Breast epithelium (tissue), 4 donors: Measurements from ENCODE around the gene CXCL12. TPM values are rescaled to one million over a fixed set of nuclear protein-coding genes. Genes with fewer than 3 reads are reported as not detected.

Experiments used
- DNase-seq, 2 donors: peaks; one replicate each; pipeline ENCODE4 v3.0.0-alpha.2; 2019; ENCODE audit warnings: low spot score in 2 of 2
- H3K27ac ChIP-seq, 2 donors: fragments of 200-600 bp; sonication (generic) in 1 of 2; one replicate each; pipeline ENCODE4 v1.5.1; 2016 to 2019; ENCODE audit warnings: mild to moderate bottlenecking in 1 of 2
- H3K27me3 ChIP-seq, 2 donors: fragments of 200-600 bp; sonication (generic) in 1 of 2; one replicate each; pipeline versions ENCODE4 v1.5.1 to v1.6.0; 2017 to 2019; ENCODE audit warnings: control low read depth in 1 of 2, mild to moderate bottlenecking in 1 of 2
- H3K36me3 ChIP-seq: fragments of 200-600 bp; one replicate; pipeline ENCODE4 v1.5.1; 2019
- H3K4me1 ChIP-seq, 2 donors: fragments of 200-600 bp; sonication (generic); one replicate each; pipeline ENCODE4 v1.5.1; 2016 to 2019; ENCODE audit warnings: control low read depth in 1 of 2
- H3K4me3 ChIP-seq, 3 donors: fragments of 200-600 bp; sonication (generic); 1 replicate in 2 of 3; 2 replicates in 1 of 3; pipeline ENCODE4 v1.5.1; 2016 to 2019; ENCODE audit warnings: mild to moderate bottlenecking in 3 of 3, moderate library complexity in 2 of 3
- H3K9me3 ChIP-seq, 2 donors: fragments of 200-600 bp; sonication (generic) in 1 of 2; one replicate each; pipeline ENCODE4 v1.5.1; 2016 to 2019; ENCODE audit warnings: control low read depth in 1 of 2
- POLR2A ChIP-seq: fragments of 450-650 bp; IDR thresholded peaks from one replicate; pipeline ENCODE4 v1.6.1; 2016; ENCODE audit warnings: antibody characterized with exemption, mild to moderate bottlenecking, moderate library complexity
- POLR2AphosphoS5 ChIP-seq, 3 donors: sonication (generic); formaldehyde crosslinking; IDR thresholded peaks; one replicate each; pipeline ENCODE4 v1.6.1; 2017; ENCODE audit warnings: antibody characterized with exemption in 3 of 3
- intact Hi-C: fragments of 100-400 bp; cut with DNase I; formaldehyde crosslinking; loops from one replicate; pipeline ENCODE4 v1.15.1; 2023; ENCODE audit warnings: low total_unique reads
- total RNA-seq, 3 donors: library from RNA; depleted of rRNA; stranded (reverse); fragments of >200 nt; gene quantifications; one replicate each; pipeline ENCODE4 v1.1.0, GENCODE V29; 2016
- TF ChIP-seq, protein P1 (sequence below), 3 donors: fragments of 450-650 bp; IDR thresholded peaks; one replicate each; pipeline ENCODE4 v1.5.1; 2016 to 2017; ENCODE audit warnings: antibody characterized with exemption in 3 of 3, mild to moderate bottlenecking in 3 of 3, moderate library complexity in 3 of 3

Gene CXCL12
- total RNA-seq, 3 donors from 2014 or later = 66.4 to 164 (median 103) TPM

DNA sequence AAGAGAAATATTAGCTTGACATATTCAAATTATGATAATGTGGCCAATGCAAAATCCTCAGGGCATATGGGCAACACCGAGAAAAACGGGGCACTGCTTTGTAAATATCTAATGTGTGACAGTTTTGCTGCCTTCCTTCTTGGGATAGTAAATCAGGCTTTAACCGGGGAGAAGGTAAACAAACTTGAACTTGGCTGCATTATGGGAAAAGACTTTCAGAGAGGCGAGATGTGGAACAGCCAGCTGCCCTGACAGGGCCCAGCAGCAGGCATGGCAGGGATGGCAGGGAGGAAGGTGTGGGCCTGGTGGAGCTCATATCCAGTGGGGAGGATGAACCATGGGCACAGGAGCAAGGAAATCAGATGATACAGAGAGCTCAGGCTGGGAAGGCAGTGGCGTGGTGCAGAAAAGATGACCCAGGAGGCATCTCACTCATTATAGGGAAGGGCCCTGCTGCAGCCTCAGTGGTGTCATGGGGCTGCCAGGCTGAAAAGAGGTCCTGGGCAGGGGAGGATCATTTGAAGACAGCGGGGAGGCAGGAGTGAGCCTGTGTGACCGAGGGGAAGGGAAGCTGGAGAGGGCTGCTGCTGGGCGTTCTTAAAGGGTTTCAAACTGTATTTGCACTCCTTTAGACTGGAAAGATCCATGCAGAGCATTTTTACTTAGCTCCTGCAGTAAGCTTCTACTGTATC lies 26.7 kb downstream of the CXCL12 start:
- Histone ChIP-seq H3K36me3 (no peaks in the 10 kb centered on the region), H3K9me3 (no peaks in the 10 kb centered on the region), H3K4me1 (no peaks in the 10 kb centered on the region), H3K27ac (no peak overlapping the region), H3K27me3 (no peaks in the 10 kb centered on the region), H3K4me3 (no peak overlapping the region)
- no peak for DNase-seq
- TF ChIP-seq, protein P1, sequence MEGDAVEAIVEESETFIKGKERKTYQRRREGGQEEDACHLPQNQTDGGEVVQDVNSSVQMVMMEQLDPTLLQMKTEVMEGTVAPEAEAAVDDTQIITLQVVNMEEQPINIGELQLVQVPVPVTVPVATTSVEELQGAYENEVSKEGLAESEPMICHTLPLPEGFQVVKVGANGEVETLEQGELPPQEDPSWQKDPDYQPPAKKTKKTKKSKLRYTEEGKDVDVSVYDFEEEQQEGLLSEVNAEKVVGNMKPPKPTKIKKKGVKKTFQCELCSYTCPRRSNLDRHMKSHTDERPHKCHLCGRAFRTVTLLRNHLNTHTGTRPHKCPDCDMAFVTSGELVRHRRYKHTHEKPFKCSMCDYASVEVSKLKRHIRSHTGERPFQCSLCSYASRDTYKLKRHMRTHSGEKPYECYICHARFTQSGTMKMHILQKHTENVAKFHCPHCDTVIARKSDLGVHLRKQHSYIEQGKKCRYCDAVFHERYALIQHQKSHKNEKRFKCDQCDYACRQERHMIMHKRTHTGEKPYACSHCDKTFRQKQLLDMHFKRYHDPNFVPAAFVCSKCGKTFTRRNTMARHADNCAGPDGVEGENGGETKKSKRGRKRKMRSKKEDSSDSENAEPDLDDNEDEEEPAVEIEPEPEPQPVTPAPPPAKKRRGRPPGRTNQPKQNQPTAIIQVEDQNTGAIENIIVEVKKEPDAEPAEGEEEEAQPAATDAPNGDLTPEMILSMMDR (IDR thresholded peaks at IDR 0.05) = no peak
- TF ChIP-seq POLR2AphosphoS5 (IDR thresholded peaks at IDR 0.05) (no peak), POLR2A (no peak)
- intact Hi-C loops = no loop called here

DNA sequence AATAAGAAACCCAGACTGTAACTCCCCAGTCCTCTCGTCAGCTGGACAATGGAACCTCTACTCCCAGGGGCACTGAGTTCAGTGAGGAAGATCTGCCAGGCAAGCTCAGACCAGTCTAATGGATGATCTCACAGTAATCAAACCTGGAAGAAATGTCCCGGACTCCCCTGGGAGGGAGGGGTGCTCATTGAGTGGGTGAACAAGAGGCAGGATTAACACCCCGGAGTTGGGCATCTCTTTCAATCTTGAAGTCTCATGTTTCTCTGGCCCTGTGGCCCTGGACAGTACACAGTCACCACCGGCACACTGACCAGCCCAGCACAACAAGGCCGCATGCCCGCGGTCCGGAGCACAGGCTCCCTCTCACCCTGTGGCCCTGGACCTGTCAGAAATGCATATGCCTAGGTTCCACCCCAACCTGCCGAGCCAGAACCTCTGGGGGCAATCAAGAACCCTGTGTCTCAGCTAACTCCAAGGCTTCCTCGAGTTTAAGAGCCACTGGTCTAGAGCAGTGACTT lies 27.8 kb downstream of the CXCL12 start:
- DNase-seq = no peak
- no peak overlapping the region for H3K27ac ChIP-seq
- no peak overlapping the region for H3K4me3 ChIP-seq
- H3K4me1 ChIP-seq = no peaks in the 10 kb centered on the region
- no peaks in the 10 kb centered on the region for H3K27me3 ChIP-seq
- intact Hi-C loops = no loop called here
- H3K9me3 ChIP-seq = no peaks in the 10 kb centered on the region
- no peak for TF ChIP-seq POLR2A
- TF ChIP-seq POLR2AphosphoS5 (IDR thresholded peaks at IDR 0.05) = no peak
- TF ChIP-seq, protein P1 (IDR thresholded peaks at IDR 0.05) = no peak
- H3K36me3 ChIP-seq = no peaks in the 10 kb centered on the region

DNA sequence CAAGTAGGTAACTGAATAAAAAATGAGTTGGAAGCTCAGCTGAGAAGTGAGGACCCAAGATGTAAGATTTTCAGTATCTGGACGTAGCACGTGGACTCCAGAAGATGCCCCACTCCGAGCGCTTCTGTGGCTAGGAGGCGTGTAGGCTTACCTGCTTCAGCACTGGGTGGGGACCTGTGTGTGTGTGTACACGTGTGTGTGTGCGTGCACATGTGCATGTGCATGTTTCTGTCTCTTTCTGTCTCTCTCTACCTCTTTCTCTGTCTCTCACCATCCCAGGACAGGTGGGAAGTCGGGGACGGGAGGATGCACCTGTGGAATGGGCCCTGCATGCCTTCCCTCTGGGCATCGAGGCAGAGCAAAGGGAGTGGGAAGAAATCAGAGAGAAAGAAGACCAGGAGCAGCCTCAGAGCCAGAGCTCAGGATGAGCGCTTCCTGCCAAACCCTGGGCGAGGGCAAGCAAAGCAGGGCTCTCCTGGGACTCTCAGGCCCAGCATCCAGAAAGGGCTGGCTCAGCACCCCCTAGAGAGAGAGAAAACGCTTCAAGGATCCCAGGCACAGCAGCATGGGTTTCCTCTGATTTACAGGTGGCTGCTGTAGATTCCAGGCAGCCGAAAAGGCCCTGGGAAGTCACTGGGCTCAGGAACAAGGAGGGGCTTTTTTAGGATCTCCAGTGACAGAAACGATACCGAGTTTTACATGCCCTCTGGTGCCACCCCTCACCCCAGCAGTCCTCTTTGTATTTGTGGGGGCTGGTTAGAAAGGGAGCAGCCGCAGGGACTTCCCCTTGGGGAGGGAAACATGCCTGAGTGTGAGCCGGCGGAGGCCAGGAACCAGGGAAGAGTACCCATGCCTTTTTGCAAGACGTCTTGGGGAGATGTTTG lies 28.5 kb downstream of the CXCL12 start:
- Histone ChIP-seq H3K9me3 (no peaks in the 10 kb centered on the region), H3K4me3 (no peak overlapping the region), H3K27ac (no peak overlapping the region), H3K36me3 (no peaks in the 10 kb centered on the region), H3K27me3 (no peaks in the 10 kb centered on the region), H3K4me1 (no peaks in the 10 kb centered on the region)
- intact Hi-C loops = no loop called here
- no peak for DNase-seq
- TF ChIP-seq, protein P1 (IDR thresholded peaks at IDR 0.05) = no peak
- TF ChIP-seq POLR2A (no peak), POLR2AphosphoS5 (IDR thresholded peaks at IDR 0.05) (no peak)

GRCh38 chr10:44355630-44356029 lies 29.3 kb downstream of the CXCL12 start:
- intact Hi-C loops = no loop called here

More at GRCh38 chr10:44355630-44356029, 29.3 kb downstream of the CXCL12 start:
- Histone ChIP-seq H3K27ac (no peak overlapping the region), H3K4me1 (no peaks in the 10 kb centered on the region), H3K27me3 (no peaks in the 10 kb centered on the region), H3K36me3 (no peaks in the 10 kb centered on the region), H3K4me3 (no peak overlapping the region), H3K9me3 (no peaks in the 10 kb centered on the region)
- DNase-seq = no peak
- TF ChIP-seq POLR2AphosphoS5 (IDR thresholded peaks at IDR 0.05) (no peak), POLR2A (no peak)
- TF ChIP-seq, protein P1 (IDR thresholded peaks at IDR 0.05) = no peak
